Stimulated activated CD8-positive, alpha-beta memory T cell treated with anti-CD3 and anti-CD28 coated beads, Interleukin-2, amount 100 ng/mL, for 48 hours (primary cell): Measurements from ENCODE around the gene IGSF5.
A peak's percentile ranks its signal among the peaks of the same experiment; 100 is the strongest.
"Not testable (repeated sequence)": the region's sequence is repeated elsewhere in the genome, so short reads cannot be mapped to it uniquely, and the experiment has no call there.

ENCODE experiments used
- DNase-seq, 2 donors: peaks; one replicate each; pipeline ENCODE4 v3.0.0-alpha.2; 2020; ENCODE audit warnings: low read depth in 2 of 2

The IGSF5 gene

DNA sequence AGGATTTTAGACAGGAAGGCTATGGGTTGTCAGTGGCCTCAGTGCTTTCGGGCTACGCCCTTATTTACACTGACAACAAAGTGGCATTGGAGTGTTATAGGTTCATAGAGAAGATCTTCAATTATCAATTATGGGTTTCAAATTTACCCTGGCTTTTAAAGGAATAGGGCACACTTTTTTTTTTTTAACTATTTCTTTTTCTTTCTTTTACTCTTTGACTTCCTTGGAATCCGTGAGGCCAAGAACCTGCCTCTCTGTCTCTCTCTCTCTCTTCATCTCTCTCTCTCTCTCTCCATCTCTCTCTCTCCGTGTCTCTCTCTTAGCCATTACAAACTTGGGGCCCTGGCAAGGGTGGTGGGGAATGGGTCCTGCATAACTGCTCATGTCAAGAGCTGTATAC, at the start of gene IGSF5:
TSS of gene IGSF5 (plus strand) at position 301 of the 400 bp plus-strand sequence. CDS start 327 bp downstream, outside the sequence.
- not testable (repeated sequence) for DNase-seq

DNA sequence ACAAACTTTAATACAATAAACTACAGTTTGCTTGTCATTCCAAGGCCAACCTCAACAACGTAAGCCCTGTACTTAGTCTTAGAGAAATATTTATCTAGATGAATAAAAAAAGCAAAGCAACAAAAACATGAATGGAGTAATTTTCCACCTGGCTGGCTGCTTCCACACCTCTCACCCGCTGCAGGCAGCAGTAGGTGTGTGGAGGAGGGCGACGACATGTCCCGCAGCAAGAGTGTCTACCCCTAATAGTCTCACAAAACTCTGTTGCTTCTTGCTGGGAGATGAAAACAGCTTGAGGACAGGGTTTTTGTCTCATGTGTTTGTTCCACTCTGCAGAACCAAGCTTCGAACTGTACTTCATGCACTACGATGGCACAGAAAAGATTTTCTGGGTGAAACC, 48.8 kb upstream of the IGSF5 start:
- DNase-seq = no peak

- no peak for DNase-seq
Measured at GRCh38 chr21:39696618-39697017, 48.4 kb upstream of the IGSF5 start.

DNA sequence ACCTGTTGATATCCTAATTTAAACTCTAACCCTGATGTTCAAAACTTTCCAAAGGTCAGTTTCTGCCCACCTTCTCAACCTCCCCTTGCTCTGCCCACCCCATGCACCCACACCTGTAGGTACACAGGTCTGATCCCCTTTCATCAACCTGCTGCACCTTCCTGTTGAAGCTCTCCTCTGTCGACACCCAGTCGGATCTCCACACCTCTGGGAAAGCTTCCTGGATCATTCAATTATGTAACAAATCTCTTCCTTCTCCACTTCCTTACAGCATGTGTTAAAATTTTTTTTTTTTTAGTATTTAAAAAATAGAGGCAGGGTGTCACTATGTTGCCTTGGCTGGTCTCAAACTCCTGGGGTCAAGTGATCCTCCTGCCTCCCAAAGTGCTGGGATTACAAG, 44.7 kb upstream of the IGSF5 start:
- no peak for DNase-seq

- no peak for DNase-seq
Measured at GRCh38 chr21:39703578-39703977, 41.4 kb upstream of the IGSF5 start.

- DNase-seq = no peak
Measured at GRCh38 chr21:39705849-39706248, 39.1 kb upstream of the IGSF5 start.

DNA sequence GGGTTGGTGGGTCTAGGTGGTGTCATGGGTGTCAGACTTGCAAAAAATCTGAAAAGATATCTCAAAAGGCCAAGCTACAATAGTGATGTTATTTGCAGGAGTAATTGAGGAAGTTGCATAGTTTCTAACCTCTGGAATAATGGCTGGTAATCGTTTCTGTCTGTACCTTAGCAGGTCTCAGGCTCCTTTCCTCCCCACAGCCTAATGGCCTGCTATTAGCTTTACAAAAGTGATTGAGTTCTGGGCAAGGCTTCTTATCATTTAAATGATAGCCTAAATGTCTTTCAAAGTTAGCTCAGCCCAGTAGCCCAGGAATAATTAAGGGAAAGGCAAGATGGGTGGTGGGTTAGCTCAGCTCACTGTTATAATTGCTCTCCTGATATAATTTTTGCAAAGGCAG, 37.7 kb upstream of the IGSF5 start:
- no peak for DNase-seq

GRCh38 chr21:39710866-39711265, 34.1 kb upstream of the IGSF5 start:
- no peak for DNase-seq

- DNase-seq = no peak
Measured at GRCh38 chr21:39712273-39712672, 32.7 kb upstream of the IGSF5 start.

DNA sequence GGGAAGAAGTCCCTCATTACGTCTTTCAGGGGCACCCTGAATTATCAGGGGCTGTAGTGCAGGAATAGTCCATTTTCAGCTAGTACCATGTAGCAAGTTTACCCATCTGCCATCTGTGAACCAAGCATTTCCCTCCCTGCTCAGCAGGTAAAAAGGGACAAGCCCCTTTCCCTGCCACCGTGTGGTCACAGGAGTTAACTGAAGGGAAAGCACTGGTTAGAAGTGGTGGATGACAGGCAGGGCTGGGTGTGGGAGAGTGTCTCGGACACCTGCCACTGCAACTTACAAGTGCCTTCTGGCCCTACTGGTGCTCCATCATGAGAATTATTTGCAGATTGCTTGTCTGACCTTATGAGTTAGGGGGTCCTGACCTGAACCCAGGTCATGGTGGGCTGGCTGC, 32.0 kb upstream of the IGSF5 start:
- no peak for DNase-seq

GRCh38 chr21:39713905-39714304, 31.1 kb upstream of the IGSF5 start:
- DNase-seq = no peak

- no peak for DNase-seq
Measured at GRCh38 chr21:39714331-39714730, 30.7 kb upstream of the IGSF5 start.

GRCh38 chr21:39715804-39716397, 29.1 kb upstream of the IGSF5 start:
- DNase-seq = peak; percentile 3 to 8

DNA sequence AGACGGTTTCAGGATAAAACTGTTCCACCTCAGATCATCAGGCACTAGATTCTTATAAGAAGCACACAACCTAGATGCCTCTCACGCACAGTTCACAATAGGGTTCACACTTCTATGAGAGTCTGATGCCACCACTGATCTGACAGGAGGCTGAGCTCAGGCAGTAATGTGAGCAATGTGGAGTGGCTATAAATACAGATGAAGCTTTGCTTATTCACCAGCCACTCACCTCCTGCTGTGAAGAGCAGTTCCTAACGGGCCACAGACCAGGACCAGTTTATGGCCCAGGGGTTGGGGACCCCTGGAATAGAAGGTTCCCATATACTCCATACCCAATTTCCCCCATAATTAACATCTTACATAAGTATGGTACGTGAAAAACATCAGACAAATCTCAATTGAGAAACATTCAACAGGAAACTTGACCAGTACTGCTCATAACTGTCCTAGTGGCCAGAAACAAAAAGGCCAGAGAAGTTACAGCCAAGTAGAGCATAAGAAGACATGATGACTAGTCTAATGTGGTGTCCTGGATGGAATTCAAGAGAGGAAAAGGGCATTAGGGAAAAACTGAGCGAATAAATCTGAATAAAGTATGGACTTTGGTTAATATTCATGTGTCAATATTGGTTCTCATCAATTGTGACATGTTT, 24.7 kb upstream of the IGSF5 start:
- no peak for DNase-seq

- DNase-seq = no peak
Measured at GRCh38 chr21:39721885-39722284, 23.1 kb upstream of the IGSF5 start.

GRCh38 chr21:39724944-39725343, 20.0 kb upstream of the IGSF5 start:
- DNase-seq = no peak

GRCh38 chr21:39726133-39726532, 18.9 kb upstream of the IGSF5 start:
- DNase-seq = no peak

- DNase-seq = no peak
Measured at GRCh38 chr21:39727401-39728120, 17.4 kb upstream of the IGSF5 start.

DNA sequence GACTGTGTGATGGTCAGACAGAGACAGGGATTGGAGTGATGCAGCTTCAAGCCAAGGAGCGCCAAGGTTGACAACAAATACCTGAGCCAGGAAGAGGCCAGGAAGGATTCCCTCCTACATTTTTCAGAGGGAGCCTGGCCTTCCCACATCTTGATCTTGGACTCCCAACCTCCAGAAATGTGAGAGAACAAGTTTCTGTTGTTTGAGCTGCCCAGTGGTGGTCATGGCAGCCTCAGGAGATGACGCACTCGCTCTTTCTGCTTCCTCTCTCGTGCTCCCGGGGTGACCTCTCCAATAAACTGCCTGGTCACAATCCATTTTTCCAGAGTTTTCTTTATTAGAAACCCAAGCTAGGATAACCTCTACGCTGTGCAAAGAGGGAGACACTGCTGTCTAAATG, 16.6 kb upstream of the IGSF5 start:
- no peak for DNase-seq

DNA sequence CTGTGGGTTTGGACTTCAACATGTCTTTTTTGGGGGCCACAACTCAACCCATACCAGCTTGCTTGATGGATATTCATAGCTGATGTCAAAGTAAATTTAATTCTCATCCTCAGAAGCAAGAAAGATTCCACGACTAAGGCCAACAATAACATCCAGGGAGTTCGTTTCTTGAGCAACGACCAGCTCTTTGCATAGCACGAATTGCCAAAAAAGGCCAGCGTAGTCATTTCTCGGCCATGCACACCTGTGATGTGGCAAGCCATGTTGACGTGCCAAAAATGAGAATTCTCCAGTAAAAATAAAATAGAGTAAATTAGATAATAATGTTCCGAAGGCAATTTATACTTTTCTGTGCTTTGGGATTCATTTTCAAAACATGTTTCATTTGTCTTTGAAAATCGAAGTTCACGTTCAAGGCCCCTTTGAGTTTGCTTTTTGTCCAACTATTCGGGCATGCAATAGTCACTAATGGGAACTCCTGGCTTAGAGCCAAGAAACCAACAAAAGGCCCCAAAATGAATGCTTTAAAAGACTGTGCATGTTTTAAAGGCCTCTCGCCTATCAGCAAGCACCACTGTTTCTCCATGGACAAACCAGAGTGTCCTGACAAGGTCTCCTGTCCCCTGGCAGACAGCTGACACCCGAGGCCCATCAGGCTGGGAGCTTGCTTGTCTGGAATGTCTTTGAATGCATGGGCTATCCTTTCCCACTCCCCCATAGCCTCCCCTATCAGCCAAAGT, 14.4 kb upstream of the IGSF5 start:
- DNase-seq = no peak

DNA sequence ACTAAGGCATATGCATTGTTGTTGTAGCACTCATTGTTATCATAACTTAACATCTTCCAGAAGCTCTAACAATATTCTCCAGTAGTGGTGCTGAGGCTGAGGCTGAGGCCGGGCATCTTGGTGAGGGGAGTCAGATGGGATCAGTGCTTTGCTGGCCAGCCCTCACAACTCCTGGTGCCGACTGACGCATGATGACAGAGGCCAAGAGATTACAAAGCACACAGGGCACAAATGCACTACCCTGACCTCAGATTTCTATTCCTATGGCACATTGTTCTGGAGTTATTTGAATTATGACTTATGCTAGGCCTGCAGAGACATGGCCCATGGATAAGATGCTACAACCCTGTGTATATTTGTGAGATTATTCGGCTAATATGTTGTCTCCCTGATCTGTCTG, 8.3 kb upstream of the IGSF5 start:
- DNase-seq = no peak

- DNase-seq = no peak
Measured at GRCh38 chr21:39737376-39738000, 7.5 kb upstream of the IGSF5 start.
